Measurements from ENCODE around the gene DRAP1.
"Not testable (repeated sequence)": the region's sequence is repeated elsewhere in the genome, so short reads cannot be mapped to it uniquely, and the experiment has no call there.

DRAP1 gene

DNA sequence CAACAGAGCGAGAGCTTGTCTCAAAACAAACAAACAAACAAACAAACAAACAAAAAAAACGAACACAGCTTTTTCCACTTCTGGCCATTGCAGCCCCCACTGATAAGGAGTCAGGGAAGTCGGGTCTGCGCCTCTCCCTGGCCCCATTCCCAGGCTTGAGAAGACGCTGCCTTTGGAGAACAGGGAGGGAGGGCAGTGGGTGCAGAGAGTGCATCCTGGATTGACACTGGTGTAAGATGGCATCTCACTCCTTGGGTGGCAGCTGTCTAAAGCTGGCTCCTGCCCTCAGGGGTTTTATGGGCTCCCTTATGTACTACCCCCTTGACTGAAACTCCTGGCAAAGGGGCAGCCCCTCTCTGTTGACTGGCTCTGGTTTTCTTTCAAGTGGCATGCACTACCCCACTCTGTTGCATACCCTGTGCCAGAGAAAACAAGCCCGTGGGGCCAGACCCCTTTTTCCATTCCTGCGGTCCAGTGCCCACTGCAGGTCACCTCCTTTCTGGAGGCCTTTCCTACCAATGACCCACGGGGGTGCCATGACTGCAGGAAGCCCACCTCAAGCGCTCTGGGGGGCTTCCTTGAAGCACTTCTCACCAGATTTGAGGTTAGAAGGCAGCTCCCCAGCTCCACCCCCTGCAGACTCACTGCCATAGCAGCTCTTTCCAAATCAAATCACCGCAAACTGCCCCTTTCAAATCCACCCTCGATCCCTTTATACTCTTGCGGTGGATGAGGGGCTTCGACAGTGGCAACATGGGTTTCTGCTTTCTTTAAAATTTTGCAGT is 12.7 kb downstream of the DRAP1 start:
- DNase-seq (ENCODE audit: low read depth): no peak

DNA sequence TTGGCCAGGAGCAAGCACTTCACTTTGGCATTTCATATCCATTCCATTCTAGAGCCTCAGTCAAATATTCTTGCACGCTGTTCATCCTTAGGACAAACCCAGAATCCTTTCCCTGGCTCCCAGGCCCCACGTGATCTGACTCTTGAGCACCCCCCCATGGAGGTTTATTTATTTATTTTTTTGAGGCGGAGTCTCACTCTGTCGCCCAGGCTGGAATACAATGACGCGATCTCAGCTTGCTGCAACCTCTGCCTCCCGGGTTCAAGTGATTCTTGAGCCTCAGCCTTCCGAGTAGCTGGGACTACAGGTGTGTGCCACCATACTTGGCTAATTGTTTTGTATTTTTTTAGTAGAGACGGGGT is 13.3 kb downstream of the DRAP1 start:
- DNase-seq (ENCODE audit: low read depth): no peak

DNA sequence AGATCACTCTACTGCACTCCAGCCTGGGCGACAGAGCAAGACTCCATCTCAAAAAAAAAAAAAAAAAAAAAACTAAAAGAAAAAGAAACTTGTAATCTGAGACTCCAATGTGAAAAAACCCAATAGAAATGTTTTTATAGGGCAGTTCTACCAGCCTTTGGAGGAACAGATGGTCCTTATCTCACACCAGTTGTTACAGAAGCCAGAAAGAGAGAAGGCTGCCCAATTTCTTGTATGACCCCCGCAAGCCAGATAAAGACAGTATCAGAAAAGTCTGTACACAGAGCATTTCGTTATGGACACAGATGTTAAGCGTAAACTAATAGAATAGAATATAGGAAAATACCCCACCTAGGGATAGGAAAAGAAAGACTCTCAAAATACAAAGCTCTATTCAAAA is 14.8 kb downstream of the DRAP1 start:
- no peak for DNase-seq (ENCODE audit: low read depth)

DNA sequence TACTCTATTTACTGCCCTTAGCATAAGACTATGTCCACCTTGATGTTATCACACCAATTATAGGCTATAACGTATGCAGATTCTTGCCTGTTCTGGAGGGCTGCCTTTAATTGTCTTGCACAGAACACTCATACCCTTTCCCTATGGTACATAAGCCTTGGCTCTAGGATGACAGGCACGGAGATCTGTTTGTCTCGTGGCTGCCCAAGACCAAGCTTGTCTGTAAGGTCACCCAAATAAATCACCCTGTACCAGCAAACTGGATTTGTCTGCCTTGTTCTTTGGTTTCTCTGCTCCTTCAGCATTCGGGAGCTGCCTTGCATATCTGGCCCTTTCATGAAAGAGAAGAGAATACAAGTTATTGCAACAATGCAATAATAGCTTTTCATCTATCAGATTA is 18.5 kb downstream of the DRAP1 start:
- no peak for DNase-seq (ENCODE audit: low read depth)

DNA sequence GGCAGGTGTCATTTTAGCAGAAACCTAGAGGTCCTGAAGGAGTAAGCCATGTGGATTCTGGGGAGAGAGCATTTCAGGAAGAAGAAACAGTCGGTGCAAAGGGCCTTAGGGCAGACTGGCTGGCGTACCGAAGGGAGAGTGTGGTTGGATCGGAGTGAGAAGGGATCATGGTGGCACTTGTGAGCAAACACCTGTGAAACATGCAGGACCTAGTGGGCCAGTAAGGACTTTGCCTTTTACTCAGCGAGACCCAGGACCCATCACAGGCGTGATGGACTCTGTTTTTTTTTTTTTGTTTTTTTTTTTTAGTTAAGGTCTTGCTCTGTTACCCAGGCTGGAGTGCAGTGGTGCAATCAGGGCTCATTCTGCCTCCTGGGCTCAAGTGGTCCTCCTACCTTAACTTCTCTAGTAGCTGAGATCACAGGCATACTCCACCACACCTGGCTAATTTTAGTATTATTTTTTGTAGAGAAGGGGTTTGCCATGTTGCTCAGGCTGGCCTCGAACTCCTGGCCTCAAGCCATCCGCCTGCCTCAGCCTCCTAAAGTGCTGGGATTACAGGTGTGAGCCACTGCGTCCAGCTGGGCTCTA is 22.6 kb downstream of the DRAP1 start:
- no peak for DNase-seq (ENCODE audit: low read depth)

DNA sequence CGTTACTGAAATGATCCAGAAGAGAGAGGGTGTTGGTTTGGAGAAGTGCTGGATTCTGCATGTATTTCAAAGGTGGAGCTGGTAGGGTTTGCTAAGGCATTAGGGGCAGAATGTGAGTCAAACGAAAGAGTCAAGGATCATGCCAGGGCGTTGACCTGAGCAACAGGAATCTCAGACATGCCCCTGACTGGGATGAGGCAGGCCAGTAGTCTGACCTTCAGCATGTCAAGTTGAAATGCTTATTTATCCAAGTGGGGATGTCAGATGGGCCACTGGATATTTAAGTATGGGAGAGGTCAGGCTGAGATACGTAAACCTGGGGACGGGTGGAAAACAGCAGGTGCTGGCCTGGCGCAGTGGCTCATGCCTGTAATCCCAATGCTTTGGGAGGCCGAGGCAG is 23.3 kb downstream of the DRAP1 start:
- DNase-seq (ENCODE audit: low read depth): no peak

DNA sequence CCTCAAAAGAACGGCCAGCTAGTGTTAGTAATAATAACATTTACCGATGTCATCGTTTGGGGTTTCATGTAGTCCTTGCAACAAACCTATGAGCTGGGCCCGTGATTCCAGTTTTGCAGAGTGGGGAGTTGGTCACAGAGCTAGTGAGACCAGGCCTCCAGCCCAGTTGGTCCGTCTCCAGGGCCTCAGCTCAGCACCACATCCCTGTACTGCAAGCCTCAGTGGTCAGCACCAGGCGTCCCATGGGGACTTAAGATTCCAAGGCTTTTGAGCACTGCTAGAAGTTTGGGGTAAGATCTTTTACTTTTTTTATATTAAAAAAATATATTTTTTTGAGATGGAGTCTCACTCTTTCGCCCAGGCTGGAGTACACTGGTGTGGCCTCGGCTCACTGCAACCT is 25.0 kb downstream of the DRAP1 start:
- no peak for DNase-seq (ENCODE audit: low read depth)

DNA sequence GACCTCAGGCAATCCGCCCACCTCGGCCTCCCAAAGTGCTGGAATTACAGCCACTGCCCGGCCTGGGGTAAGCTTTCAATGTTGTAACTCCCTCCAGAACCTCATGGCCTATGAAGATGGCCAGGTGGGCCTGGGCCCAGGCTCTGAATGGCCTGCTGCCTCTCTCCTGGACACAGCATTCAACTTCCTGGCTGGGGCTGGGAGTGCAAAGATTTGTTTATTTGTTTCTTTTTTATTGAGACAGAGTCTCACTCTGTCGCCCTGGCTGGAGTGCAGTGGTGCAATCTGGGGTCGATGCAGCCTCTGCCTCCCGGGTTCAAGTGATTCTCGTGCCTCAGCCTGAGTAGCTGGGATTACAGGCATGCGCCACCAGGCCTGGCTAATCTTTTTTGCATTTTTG is 25.5 kb downstream of the DRAP1 start:
- DNase-seq (ENCODE audit: low read depth): no peak

DNA sequence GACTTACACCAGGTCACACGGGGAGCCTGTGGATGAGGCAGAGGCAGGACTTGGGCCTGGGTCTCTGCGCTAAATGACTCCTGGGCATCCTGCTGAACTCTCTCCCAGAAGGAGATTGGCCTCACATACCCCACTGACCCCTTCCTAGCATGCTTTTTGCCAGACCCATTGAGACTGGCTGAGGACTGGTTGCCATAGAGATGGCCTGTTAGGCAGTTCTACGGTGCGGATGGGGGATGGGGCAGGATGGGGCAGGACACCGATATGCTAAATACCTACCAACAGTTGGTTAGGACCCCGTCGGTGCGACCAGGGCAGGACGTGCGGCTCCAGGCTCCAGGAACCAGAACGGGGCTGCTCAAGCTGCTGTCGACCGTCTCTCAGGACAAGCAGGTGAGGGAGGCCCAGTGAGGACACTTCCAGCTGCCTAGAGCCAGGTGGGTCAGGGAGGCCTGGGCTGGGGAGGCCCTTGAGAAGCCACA is 26.2 kb downstream of the DRAP1 start, which contains the start of gene TSGA10IP:
TSGA10IP (plus strand) TSS at position 51 of the 482 bp plus-strand sequence; CDS start at position 247, 196 bp downstream.
- no peak for DNase-seq (ENCODE audit: low read depth)

DNA sequence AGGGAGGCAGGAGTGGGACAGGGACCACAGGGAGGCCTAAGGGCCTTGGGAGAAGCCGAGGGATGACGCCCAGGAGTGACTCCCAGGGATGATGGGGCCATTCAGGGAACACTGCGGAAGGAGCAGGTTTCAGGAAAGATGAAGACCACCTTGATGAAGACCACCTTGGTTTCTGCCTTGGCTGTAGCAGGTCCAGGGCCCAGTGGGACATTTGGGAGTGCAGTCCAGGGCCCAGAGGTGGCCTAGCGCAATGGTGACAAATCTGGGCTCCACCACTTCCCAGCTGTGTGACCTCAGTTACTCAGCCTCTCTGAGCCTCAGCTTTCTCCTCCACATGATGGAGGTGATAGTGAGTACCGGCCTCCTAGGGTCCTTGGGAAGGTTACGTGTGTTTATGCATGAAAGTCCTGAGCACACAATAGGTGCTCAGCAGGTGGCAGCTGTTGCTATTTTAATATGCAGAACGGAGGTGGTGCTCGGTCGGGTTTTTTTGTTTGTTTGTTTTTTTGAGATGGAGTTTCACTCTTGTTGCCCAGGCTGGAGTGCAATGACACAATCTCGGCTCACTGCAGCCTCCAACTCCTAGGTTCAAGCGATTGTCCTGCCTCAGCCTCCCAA is 26.8 kb downstream of the DRAP1 start:
- no peak for DNase-seq (ENCODE audit: low read depth)

DNA sequence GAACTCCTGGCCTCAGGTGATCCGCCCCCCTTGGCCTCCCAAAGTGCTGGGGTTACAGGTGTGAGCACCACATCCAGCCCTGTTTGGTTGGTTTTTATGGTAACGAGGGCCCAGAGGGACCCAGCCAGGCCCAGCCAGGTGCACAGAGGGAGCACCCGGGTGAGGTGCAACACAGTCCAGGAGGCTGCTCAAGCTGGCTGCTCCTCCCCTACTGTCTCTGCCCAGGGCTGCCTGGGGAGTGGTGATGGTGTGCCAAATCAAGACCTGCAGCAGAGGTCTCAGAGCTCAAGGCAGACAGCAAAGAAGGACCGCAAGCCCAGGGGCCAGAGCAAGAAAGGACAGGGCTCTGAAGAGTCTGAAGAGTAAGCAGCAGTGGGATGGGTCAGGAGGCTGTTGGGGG is 27.4 kb downstream of the DRAP1 start:
- no peak for DNase-seq (ENCODE audit: low read depth)

DNA sequence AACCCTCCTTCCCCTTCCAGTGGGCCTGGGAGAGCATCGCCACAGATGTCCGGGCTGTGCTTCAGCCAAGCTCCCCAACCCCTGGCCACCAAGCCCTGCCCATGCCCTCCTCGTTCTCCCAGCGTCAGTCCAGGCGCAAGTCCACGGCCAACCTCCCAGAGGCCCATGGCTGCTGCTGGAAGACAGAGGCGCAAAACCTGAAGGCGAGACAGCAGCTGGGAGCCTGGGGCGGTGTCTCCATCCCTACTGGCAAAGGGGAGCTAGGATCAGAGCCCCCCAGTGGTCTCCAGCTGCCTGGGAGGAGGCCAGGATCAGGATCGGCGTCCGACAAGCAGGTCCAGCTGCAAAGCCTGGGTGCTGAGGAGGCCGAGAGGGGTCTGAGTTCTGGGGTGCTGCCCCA is 27.9 kb downstream of the DRAP1 start:
- no peak for DNase-seq (ENCODE audit: low read depth)

DNA sequence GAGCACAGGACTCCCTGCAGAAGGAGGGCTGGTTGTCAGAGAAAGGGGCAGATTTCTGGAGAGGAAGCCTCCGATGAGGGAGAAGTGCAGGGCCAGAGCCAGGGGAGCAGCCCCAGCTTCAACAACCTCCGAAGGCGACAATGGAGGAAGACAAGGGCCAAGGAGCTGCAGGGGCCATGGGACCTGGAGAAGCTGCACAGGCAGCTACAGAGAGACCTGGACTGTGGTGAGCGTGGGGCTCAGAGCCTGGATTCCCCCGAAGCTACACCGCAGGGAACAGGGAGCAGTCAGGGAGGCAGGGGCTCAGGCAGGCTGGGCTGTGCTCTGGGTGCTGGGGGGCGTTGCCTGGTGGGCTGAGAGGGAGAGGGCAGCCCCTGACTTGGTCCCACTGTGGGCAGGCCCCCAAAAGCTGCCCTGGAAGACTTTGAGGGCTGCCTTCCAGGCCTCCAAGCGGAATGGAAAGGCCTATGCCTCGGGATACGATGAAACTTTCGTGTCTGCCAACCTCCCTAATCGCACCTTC is 28.4 kb downstream of the DRAP1 start:
- DNase-seq (ENCODE audit: low read depth): no peak

DNA sequence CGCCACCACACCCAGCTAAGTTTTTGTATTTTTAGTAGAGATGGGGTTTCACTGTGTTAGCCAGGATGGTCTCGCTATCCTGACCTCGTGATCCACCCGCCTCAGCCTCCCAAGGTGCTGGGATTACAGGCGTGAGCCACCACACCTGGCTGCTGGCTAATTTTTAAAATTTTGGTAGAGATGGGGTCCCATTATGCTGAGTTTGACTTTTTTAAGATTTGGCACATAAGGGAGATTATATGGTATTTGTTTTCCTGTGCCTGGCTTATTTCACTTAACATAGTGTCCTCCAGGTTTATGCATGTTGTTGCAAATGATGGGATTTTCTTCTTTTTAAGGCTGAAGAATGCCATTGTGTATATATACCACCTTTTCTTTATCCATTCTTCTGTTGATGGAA is 31.5 kb downstream of the DRAP1 start:
- DNase-seq (ENCODE audit: low read depth): not testable (repeated sequence)

DNA sequence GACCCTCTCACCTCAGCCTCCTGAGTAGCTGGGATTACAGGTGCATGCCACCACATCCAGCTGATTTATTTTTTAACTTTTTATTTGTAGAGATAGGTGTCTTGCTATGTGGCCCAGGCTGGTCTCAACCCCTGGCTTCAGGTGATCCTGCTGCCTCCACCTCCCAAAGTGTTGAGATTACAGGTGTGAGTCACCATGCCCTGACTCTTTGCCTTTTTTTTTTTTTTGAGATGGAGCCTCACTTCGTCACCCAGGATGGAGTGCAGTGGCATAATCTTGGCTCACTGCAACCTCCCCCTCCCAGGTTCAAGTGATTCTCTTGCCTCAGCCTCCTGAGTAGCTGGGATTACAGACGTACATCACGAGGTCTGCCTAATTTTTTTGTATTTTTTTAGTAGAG is 32.4 kb downstream of the DRAP1 start:
- not testable (repeated sequence) for DNase-seq (ENCODE audit: low read depth)

DNA sequence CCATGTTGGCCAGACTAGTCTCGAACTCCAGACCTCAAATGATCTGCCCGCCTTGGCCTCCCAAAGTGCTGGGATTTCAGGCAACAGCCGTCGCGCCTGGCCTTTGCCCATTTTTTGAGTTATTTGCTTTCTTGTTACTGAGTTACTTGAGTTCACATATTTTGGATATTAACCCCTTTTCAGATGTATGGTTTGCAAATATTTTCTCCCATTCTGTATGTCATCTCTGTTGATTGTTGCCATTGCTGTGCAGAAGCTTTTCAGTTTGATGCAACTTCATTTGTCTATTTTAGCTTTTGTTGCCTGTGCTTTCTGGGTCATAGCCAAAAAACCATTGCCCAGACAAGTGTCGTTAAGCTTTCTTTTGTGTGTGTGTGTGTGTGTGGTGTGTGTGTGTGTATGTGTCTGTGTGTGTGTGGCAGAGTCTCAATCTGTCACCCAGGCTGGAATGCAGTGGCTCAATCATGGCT is 32.9 kb downstream of the DRAP1 start:
- no peak for DNase-seq (ENCODE audit: low read depth)

DNA sequence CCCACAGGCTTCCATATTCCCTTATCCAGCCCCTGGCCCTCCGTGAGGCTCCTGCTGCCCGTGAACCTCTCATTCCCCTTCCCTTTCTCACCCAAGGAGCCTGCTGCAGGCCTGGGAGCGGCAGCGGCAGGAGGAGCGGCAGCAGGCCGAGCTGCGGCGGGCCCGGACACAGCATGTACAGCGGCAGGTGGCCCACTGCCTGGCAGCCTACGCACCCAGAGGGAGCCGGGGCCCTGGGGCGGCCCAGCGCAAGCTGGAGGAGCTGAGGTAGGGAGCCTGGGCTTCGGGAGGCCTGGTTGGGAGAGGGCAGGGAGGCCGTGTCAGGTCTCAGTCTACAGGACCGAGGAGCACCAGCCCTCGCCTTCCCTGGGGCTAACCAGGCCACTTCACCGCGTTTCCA is 34.2 kb downstream of the DRAP1 start:
- no peak for DNase-seq (ENCODE audit: low read depth)

DNA sequence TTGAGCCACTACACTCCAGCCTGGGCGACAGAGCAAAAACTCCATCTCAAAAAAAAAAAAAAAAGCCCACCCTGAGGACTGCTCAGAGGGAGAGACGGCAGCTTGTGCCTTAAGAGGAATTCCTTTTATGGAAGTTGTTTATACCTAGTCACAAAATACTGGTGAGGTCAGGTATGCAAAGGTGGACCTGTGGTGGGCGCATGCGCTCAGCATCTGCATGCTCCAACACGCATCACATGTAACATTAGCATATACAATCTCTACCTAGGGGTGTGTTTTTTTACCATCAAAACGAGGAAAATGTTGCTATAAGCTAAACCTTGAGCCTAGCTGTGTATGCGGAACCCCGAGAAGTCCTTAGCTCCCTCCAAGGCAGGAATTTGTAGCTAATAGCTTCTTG is 35.5 kb downstream of the DRAP1 start:
- no peak for DNase-seq (ENCODE audit: low read depth)

DNA sequence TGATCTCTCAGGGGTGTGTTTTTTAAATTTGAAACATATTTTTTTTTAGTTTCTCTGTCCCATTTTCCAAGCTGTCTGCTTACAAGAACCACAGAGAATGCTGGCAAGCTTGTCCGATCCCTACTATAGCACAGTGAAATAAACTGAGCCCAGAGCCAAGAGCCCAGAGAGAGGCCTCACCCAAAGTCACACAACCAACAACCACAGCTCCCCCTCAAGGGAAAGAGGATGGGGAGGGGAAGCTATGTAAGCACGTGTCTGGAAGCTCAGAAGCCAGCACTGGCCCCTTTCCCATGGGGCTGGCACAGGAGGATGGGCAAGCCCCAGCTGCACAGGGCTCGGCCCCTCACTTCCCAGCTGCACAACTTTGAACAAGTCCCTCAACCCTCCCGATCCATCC is 39.1 kb downstream of the DRAP1 start:
- DNase-seq (ENCODE audit: low read depth): no peak

DNA sequence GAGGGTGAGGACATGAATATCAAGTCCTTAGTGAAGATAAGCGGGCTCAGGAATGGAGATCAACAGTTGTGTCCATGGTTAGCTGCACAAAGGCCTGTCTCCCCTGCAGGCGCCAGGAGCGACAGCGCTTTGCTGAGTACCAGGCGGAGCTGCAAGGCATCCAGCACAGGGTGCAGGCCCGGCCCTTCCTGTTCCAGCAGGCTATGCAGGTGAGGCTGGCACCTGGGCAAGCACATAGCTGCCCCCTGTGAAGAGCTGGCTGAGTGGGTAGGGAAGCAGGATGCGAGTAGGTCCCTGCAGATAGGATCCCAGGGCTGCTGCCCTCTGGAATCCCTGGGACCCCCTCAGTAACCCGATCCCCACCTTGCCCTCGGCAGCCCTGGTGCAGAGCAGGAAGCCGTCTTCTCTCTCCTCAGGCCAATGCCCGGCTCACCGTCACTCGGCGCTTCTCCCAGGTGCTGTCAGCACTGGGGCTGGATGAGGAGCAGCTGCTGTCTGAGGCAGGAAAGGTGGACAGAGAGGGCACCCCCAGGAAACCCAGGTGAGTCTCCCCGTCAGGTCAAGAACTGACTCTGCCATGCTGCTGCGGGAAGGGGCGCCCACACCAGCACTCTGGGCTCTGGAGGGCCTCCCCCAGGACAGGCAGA is 39.7 kb downstream of the DRAP1 start:
- DNase-seq (ENCODE audit: low read depth): no peak

DNA sequence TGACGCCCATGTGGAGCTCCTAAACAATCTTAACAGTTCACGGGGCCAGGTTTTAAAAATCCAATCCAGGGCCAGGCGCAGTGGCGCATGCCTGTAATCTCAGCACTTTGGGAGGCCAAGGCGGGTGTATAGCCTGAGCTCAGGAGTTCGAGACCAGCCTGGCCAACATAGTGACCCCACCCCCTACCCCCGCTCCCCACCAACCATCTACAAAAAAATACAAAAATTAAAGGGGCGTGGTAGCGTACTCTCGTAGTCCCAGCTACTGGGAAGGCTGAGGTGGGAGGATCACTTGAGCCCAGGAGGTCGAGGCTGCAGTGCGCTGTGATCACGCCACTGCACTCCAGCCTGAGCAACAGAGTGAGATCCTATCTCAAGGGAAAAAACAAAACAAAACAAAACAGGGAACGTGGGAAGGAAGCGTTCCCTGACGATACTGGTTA is 41.6 kb downstream of the DRAP1 start:
- DNase-seq (ENCODE audit: low read depth): no peak

Data from stimulated activated CD8-positive, alpha-beta memory T cell treated with anti-CD3 and anti-CD28 coated beads, Interleukin-7, amount 100 ng/mL, for 24 hours (primary cell).